K562 (cell line): ENCODE data around the gene COL7A1. TPM values are rescaled to one million over a fixed set of nuclear protein-coding genes. Genes with fewer than 3 reads are reported as not detected.

Source experiments
- ATAC-seq: fragments of 200-7000 bp; cut with Tn5 transposase; 3 replicates; pipeline ENCODE4 v1.9.1; 2020; ENCODE audit warnings: moderate library complexity
- BruUV-seq: library from RNA; stranded (reverse); fragments of 400-500 nt; replicated peaks from 2 replicates; lab custom pipeline; 2021; lab: Mats Ljungman, UMichigan
- CTCF ChIA-PET: fragments of 300-600 bp; formaldehyde crosslinking; extraction: SDS; loops from one replicate; lab custom pipeline; 2021; ENCODE audit warnings: low intra/inter-chr PET ratio; lab: Yijun Ruan, JAX
- POLR2A ChIA-PET: fragments of 300-600, 350-650 bp; sonication (Branson Sonifier 250); formaldehyde crosslinking; extraction: SDS; loops from one replicate; lab custom pipeline; 2021; ENCODE audit warnings: antibody characterized with exemption, inconsistent platforms; lab: Yijun Ruan, JAX
- DNase-seq, 4 experiments: peaks; one replicate each; pipeline versions ENCODE4 v3.0.0 to v3.0.0-alpha.2; 2011 to 2018; ENCODE audit warnings: low spot score in 3 of 4, mixed read lengths in 3 of 4; ENCODE audit errors: extremely low read depth in 1 of 4
- FAIRE-seq: peaks from 2 replicates; lab custom pipeline; 2011; peaks lifted over from hg19 to GRCh38; lab: Jason Lieb, UNC
- H2AFZ ChIP-seq: 2 replicates; pipeline ENCODE4 v1.6.0; 2011; ENCODE audit warnings: low read depth, low read length, control low read depth, inconsistent platforms
- H3K27ac ChIP-seq: fragments of 200-600 bp; 3 replicates; pipeline ENCODE4 v1.8.0; 2011; ENCODE audit warnings: low read depth, mild to moderate bottlenecking, control low read depth, inconsistent platforms, low read length, moderate library complexity, mixed read lengths; ENCODE audit errors: extremely low read depth
- H3K27me3 ChIP-seq, 2 experiments: fragments of 300-600 bp in 1 of 2; 2 replicates in 1 of 2; 3 replicates in 1 of 2; pipeline versions ENCODE4 v1.6.0 to v1.8.0; 2011; ENCODE audit warnings: inconsistent platforms in 2 of 2, low read length in 2 of 2, mild to moderate bottlenecking in 1 of 2, mixed read lengths in 1 of 2, moderate library complexity in 1 of 2; ENCODE audit not compliant: control insufficient read depth in 2 of 2, insufficient read depth in 2 of 2
- H3K36me3 ChIP-seq: fragments of 300-600 bp; 3 replicates; pipeline ENCODE4 v1.8.0; 2011; ENCODE audit warnings: mild to moderate bottlenecking, low read length, inconsistent platforms; ENCODE audit not compliant: control insufficient read depth, insufficient read depth
- H3K4me1 ChIP-seq, 2 experiments: fragments of 200-600 bp in 1 of 2; replicated peaks in 1 of 2; 2 replicates in 1 of 2; 3 replicates in 1 of 2; pipeline versions ENCODE4 v1.5.1 to v1.8.0; 2011; ENCODE audit warnings: inconsistent platforms in 2 of 2, low read length in 2 of 2, mild to moderate bottlenecking in 1 of 2, mixed read lengths in 1 of 2, moderate library complexity in 1 of 2; ENCODE audit not compliant: control insufficient read depth in 2 of 2, insufficient read depth in 2 of 2
- H3K4me2 ChIP-seq: 2 replicates; pipeline ENCODE4 v1.6.1; 2011; ENCODE audit warnings: low read length, control low read depth, inconsistent platforms, mixed read lengths; ENCODE audit not compliant: insufficient read depth
- H3K4me3 ChIP-seq: fragments of 200-600 bp; sonication (generic), shearing (Covaris generic); 2 replicates; pipeline ENCODE4 v1.5.1; 2016; ENCODE audit warnings: control low read depth, inconsistent platforms
- H3K79me2 ChIP-seq: fragments of 200-600 bp; 3 replicates; pipeline ENCODE4 v1.8.0; 2011; ENCODE audit warnings: low read length, inconsistent platforms; ENCODE audit not compliant: control insufficient read depth, insufficient read depth
- H3K9ac ChIP-seq, 2 experiments: 2 replicates each; pipeline versions ENCODE4 v1.6.0 to v1.6.1; 2011; ENCODE audit warnings: low read depth in 2 of 2, low read length in 2 of 2, control low read depth in 1 of 2, inconsistent platforms in 1 of 2, mild to moderate bottlenecking in 1 of 2, mixed read lengths in 1 of 2; ENCODE audit not compliant: insufficient read depth in 1 of 2
- H3K9me1 ChIP-seq: one replicate; pipeline ENCODE4 v1.6.0; 2011; ENCODE audit warnings: inconsistent platforms, mild to moderate bottlenecking, low read length, moderate library complexity; ENCODE audit not compliant: control insufficient read depth, insufficient read depth
- H3K9me3 ChIP-seq: replicated peaks from 2 replicates; pipeline ENCODE4 v1.5.1; 2011; ENCODE audit warnings: low read depth, low read length, inconsistent platforms; ENCODE audit not compliant: control insufficient read depth, insufficient read depth
- H4K20me1 ChIP-seq: replicated peaks from 2 replicates; pipeline ENCODE4 v1.6.1; 2011; ENCODE audit warnings: low read length, inconsistent platforms, mixed read lengths; ENCODE audit not compliant: control insufficient read depth, insufficient read depth
- DDX20 ChIP-seq: fragments of 450-650 bp; IDR thresholded peaks from 2 replicates; pipeline ENCODE4 v1.6.1; 2016; ENCODE audit warnings: missing genetic modification characterization, low read depth, mild to moderate bottlenecking, missing compliant biosample characterization, moderate library complexity
- HDGF ChIP-seq: fragments of 450-650 bp; IDR thresholded peaks from 2 replicates; pipeline ENCODE4 v1.6.1; 2016
- IRF1 ChIP-seq: sonication (generic); formaldehyde crosslinking; IDR thresholded peaks from 2 replicates; pipeline ENCODE4 v1.8.0; 2022; ENCODE audit warnings: missing genetic modification reagents, mild to moderate bottlenecking, borderline replicate concordance
- NFE2L1 ChIP-seq: fragments of 450-650 bp; IDR thresholded peaks from 2 replicates; pipeline ENCODE4 v1.6.1; 2016; ENCODE audit warnings: missing genetic modification characterization, low read depth, mild to moderate bottlenecking, missing compliant biosample characterization, moderate library complexity, borderline replicate concordance
- SNRNP70 ChIP-seq: fragments of 200-400 bp; formaldehyde crosslinking; optimal IDR thresholded peaks from 2 replicates; pipeline ENCODE3; 2017; ENCODE audit warnings: low read depth, low read length
- ZBTB34 ChIP-seq: fragments of 250-450 bp; sonication (Bioruptor Pico); IDR thresholded peaks from 2 replicates; pipeline ENCODE4 v1.8.0; 2021; ENCODE audit warnings: mild to moderate bottlenecking, moderate library complexity
- WGBS: fragments of 100-300 bp; shearing (Covaris generic); methylation state at CpG from one replicate; pipeline ENCODE4 v1.1.6; 2016; ENCODE audit warnings: low coverage, mixed read lengths; ENCODE audit not compliant: insufficient coverage; ENCODE audit errors: missing lambda C conversion rate; 5-methylcytosine and 5-hydroxymethylcytosine counted together
- in situ Hi-C: fragments of 300-500 bp; cut with MboI; formaldehyde crosslinking; loops from 4 replicates; pipeline ENCODE4 v1.15.0; 2018; ENCODE audit warnings: inconsistent platforms, mixed read lengths
- intact Hi-C: fragments of 100-400 bp; cut with micrococcal nuclease; formaldehyde crosslinking; loops from 2 replicates; pipeline ENCODE4 v1.14.2; 2022
- polyA plus RNA-seq, 8 experiments: library from polyadenylated mRNA; depleted of rRNA in 4 of 8; stranded (reverse) in 5 of 8; unstranded in 3 of 8; fragments of >200 nt; fragmentation: Nextera tagmentation in 2 of 8; fragmentation: Illumina TruSeq in 1 of 8; extraction: Ambion mirVana in 2 of 8; extraction: Trizol in 1 of 8; gene quantifications; 2 replicates each; pipeline versions ENCODE4 v1.2.1 to v1.2.3, GENCODE V29; 2011 to 2014; ENCODE audit warnings: inconsistent platforms in 1 of 8, missing spikeins in 1 of 8
- total RNA-seq, 7 experiments: library from RNA; depleted of rRNA in 6 of 7; stranded (reverse); fragments of >200 nt in 6 of 7; fragmentation: Illumina TruSeq in 2 of 7; extraction: Trizol in 2 of 7; gene quantifications; 2 replicates each; pipeline versions ENCODE4 v1.2.1 to v1.2.3, GENCODE V29; 2011 to 2021; ENCODE audit warnings: low replicate concordance in 1 of 7

The COL7A1 gene
- total and polyA plus RNA-seq, 9 of the 15 experiments (the other 6 are each of a cell fraction or from before 2014, with no cell fraction given): 0.09 to 0.66 (median 0.35) TPM; not detected in 3

- Histone ChIP-seq H3K4me3 (no peak overlapping the region), H3K9me1 (no peaks in the 10 kb centered on the region), H2AFZ (no peak overlapping the region), H3K79me2 (no peaks in the 10 kb centered on the region), H3K9me3 (no peaks in the 10 kb centered on the region), H3K36me3 (no peaks in the 10 kb centered on the region), H3K4me2 (no peak overlapping the region), H3K27ac (no peak overlapping the region), H3K27me3 (no peaks in the 10 kb centered on the region), H3K4me1 (peaks cover under 1 to 44% of the 10 kb centered on the region in 2 experiments; a peak in 3 of 5 replicates), H4K20me1 (no peaks in the 10 kb centered on the region), H3K9ac (no peak overlapping the region; a peak in 1 of 4 replicates)
- ATAC-seq: no peak
- intact Hi-C loops: no loop called here
- FAIRE-seq: no peak
- TF ChIP-seq SNRNP70 (no peak), ZBTB34 (CRISPR knock-in tag) (no peak), IRF1 (CRISPR knock-in tag) (no peak), HDGF (no peak), DDX20 (tag) (no peak), NFE2L1 (no peak)
- CTCF ChIA-PET: interaction anchor here (0.6 kb wide), 1 partner anchor 308 kb away, joined by 3 read pairs; no protein-coding TSS in a partner anchor
- no TSS peak for BruUV-seq
- 77% methylated on average over 4 of the region's 9 CpGs for WGBS
- in situ Hi-C loops: no loop called here
- DNase-seq: no peak
- POLR2A ChIA-PET: no interaction called here
Observed at GRCh38 chr3:48566401-48566760, 28.7 kb downstream of the COL7A1 start.
